ENCODE measurements around the gene CROCC. TPM values are rescaled to one million over a fixed set of nuclear protein-coding genes. Genes with fewer than 3 reads are reported as not detected.
"Not testable (repeated sequence)": the region's sequence is repeated elsewhere in the genome, so short reads cannot be mapped to it uniquely, and the experiment has no call there.

The CROCC gene
- total and polyA plus RNA-seq, 4 donors: 2.9 to 8.3 (median 5.1) TPM

DNA sequence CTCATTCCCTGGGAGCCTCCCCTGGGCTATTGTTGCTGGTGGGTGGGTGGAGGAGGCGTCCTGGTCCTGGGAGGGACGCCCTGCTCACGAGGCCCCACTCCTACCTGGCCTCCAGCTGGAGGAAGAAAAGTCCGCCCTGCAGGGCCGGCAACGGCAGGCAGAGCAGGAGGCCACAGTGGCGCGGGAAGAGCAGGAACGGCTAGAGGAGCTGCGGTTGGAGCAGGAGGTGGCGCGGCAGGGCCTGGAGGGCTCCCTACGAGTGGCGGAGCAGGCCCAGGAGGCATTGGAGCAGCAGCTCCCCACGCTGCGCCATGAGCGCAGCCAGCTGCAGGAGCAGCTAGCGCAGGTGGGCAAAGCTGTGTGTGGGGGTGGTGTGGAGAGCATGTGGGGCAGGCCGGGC, 24.9 kb downstream of the CROCC start:
- Histone ChIP-seq H3K4me3 (ENCODE audit: low read depth in 1 of 3, low read length in 3 of 3) (no peak overlapping the region), H3K36me3 (ENCODE audit: control insufficient read depth in 4 of 4, insufficient read depth in 3 of 4, low read depth in 1 of 4, low read length in 3 of 4) (no peaks in the 10 kb centered on the region), H3K9ac (ENCODE audit: low read depth in 1 of 2, low read length in 2 of 2) (no peak overlapping the region), H3K4me1 (ENCODE audit: control insufficient read depth in 4 of 4, insufficient read depth in 4 of 4, low read length in 3 of 4) (peaks cover 1 to 13% (median 8%) of the 10 kb centered on the region in 4 donors), H3K27me3 (ENCODE audit: control insufficient read depth in 4 of 4, insufficient read depth in 4 of 4, low read length in 3 of 4) (no peaks in the 10 kb centered on the region), H3K27ac (ENCODE audit: low read depth in 1 of 2, low read length in 2 of 2) (no peak overlapping the region), H3K9me3 (ENCODE audit: control insufficient read depth in 4 of 4, low read length in 3 of 4) (no peaks in the 10 kb centered on the region)
- WGBS: 95% methylated on average over 19 of the region's 19 CpGs
- TF ChIP-seq HNF4G (IDR thresholded peaks at IDR 0.05) (no peak), EGR1 (IDR thresholded peaks at IDR 0.05; ENCODE audit: low read depth in 2 of 2) (no peak), HNF4A (conservative IDR thresholded peaks at IDR 0.05) (no peak), JUND (IDR thresholded peaks at IDR 0.05) (no peak), RAD21 (IDR thresholded peaks at IDR 0.05) (no peak), FOXA2 (IDR thresholded peaks at IDR 0.05) (no peak)
- TF ChIP-seq, protein P1, sequence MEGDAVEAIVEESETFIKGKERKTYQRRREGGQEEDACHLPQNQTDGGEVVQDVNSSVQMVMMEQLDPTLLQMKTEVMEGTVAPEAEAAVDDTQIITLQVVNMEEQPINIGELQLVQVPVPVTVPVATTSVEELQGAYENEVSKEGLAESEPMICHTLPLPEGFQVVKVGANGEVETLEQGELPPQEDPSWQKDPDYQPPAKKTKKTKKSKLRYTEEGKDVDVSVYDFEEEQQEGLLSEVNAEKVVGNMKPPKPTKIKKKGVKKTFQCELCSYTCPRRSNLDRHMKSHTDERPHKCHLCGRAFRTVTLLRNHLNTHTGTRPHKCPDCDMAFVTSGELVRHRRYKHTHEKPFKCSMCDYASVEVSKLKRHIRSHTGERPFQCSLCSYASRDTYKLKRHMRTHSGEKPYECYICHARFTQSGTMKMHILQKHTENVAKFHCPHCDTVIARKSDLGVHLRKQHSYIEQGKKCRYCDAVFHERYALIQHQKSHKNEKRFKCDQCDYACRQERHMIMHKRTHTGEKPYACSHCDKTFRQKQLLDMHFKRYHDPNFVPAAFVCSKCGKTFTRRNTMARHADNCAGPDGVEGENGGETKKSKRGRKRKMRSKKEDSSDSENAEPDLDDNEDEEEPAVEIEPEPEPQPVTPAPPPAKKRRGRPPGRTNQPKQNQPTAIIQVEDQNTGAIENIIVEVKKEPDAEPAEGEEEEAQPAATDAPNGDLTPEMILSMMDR (IDR thresholded peaks at IDR 0.05; ENCODE audit: low read depth, low read length, missing input control): no peak
- TF ChIP-seq, protein P2, sequence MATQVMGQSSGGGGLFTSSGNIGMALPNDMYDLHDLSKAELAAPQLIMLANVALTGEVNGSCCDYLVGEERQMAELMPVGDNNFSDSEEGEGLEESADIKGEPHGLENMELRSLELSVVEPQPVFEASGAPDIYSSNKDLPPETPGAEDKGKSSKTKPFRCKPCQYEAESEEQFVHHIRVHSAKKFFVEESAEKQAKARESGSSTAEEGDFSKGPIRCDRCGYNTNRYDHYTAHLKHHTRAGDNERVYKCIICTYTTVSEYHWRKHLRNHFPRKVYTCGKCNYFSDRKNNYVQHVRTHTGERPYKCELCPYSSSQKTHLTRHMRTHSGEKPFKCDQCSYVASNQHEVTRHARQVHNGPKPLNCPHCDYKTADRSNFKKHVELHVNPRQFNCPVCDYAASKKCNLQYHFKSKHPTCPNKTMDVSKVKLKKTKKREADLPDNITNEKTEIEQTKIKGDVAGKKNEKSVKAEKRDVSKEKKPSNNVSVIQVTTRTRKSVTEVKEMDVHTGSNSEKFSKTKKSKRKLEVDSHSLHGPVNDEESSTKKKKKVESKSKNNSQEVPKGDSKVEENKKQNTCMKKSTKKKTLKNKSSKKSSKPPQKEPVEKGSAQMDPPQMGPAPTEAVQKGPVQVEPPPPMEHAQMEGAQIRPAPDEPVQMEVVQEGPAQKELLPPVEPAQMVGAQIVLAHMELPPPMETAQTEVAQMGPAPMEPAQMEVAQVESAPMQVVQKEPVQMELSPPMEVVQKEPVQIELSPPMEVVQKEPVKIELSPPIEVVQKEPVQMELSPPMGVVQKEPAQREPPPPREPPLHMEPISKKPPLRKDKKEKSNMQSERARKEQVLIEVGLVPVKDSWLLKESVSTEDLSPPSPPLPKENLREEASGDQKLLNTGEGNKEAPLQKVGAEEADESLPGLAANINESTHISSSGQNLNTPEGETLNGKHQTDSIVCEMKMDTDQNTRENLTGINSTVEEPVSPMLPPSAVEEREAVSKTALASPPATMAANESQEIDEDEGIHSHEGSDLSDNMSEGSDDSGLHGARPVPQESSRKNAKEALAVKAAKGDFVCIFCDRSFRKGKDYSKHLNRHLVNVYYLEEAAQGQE (IDR thresholded peaks at IDR 0.05): no peak
- no peak for DNase-seq (ENCODE audit: low spot score)

DNA sequence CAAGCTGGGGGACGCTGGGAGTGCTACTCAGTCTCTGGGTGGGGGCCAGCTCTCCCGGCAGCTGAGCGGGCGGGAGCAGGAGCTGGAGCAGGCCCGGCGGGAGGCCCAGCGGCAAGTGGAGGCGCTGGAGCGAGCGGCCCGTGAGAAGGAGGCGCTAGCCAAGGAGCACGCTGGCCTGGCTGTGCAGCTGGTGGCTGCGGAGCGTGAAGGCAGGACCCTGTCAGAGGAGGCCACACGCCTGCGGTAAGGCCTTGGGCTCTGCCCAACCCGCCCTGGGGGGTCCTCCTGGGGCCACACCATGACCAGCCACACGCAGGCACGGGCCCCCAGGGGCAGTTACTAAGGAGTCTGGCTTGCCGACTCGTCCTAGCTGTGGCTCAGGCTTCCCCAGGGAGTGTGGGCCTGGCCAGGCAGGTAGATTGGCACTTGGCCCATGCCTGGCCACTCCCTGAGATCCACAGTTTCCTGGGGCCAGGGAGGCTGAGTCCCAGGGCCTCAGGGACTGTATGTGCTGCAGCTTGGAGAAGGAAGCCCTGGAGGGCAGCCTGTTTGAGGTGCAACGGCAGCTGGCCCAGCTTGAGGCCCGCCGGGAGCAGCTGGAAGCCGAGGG, 26.7 kb downstream of the CROCC start:
- H3K27ac ChIP-seq (ENCODE audit: low read depth in 1 of 2, low read length in 2 of 2): peak overlapping the region; percentile 48 to 60
- DNase-seq (ENCODE audit: low spot score); H3K4me3 ChIP-seq (ENCODE audit: low read depth in 1 of 3, low read length in 3 of 3); H3K9ac ChIP-seq (ENCODE audit: low read depth in 1 of 2, low read length in 2 of 2); H3K27me3 ChIP-seq (ENCODE audit: control insufficient read depth in 4 of 4, insufficient read depth in 4 of 4, low read length in 3 of 4); H3K36me3 ChIP-seq (ENCODE audit: control insufficient read depth in 4 of 4, insufficient read depth in 3 of 4, low read depth in 1 of 4, low read length in 3 of 4); H3K9me3 ChIP-seq (ENCODE audit: control insufficient read depth in 4 of 4, low read length in 3 of 4): not testable (repeated sequence)
- peaks cover 3 to 13% (median 8%) of the 10 kb centered on the region in 4 donors for H3K4me1 ChIP-seq (ENCODE audit: control insufficient read depth in 4 of 4, insufficient read depth in 4 of 4, low read length in 3 of 4)
- 91% methylated on average over 26 of the region's 26 CpGs for WGBS

DNA sequence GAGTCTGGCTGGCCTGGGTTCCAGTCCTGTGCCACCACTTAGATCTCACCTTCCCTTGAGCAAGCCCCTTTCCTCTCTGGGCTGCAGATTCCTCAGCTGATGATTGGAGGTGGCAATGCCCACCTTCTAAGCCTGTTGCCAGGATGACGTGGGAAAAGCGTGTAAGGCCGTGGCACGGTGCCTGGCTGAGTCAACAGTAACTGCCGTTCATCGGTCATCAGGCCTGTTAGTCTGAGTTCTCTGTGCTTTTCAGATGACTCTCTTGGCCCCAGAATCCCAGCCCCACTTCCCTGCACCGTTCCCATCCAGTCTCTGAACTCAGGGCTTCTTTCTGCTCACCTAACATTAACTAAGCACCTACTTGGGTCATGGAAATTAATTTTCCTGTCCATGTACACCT, 27.3 kb downstream of the CROCC start:
- H3K27me3 ChIP-seq (ENCODE audit: control insufficient read depth in 4 of 4, insufficient read depth in 4 of 4, low read length in 3 of 4); DNase-seq (ENCODE audit: low spot score); H3K4me3 ChIP-seq (ENCODE audit: low read depth in 1 of 3, low read length in 3 of 3); H3K9ac ChIP-seq (ENCODE audit: low read depth in 1 of 2, low read length in 2 of 2); H3K36me3 ChIP-seq (ENCODE audit: control insufficient read depth in 4 of 4, insufficient read depth in 3 of 4, low read depth in 1 of 4, low read length in 3 of 4); H3K9me3 ChIP-seq (ENCODE audit: control insufficient read depth in 4 of 4, low read length in 3 of 4): not testable (repeated sequence)
- Histone ChIP-seq H3K27ac (ENCODE audit: low read depth in 1 of 2, low read length in 2 of 2) (peak overlapping the region; percentile 48 to 66), H3K4me1 (ENCODE audit: control insufficient read depth in 4 of 4, insufficient read depth in 4 of 4, low read length in 3 of 4) (peaks cover 3 to 13% (median 8%) of the 10 kb centered on the region in 4 donors)
- TF ChIP-seq FOXA1 (IDR thresholded peaks at IDR 0.05) (peak; percentile 44), FOXA2 (IDR thresholded peaks at IDR 0.05) (peak; percentile 62), JUND (IDR thresholded peaks at IDR 0.05) (peak in 1 of 2 donors; percentile 19)
- WGBS: 30% methylated on average over 7 of the region's 7 CpGs

DNA sequence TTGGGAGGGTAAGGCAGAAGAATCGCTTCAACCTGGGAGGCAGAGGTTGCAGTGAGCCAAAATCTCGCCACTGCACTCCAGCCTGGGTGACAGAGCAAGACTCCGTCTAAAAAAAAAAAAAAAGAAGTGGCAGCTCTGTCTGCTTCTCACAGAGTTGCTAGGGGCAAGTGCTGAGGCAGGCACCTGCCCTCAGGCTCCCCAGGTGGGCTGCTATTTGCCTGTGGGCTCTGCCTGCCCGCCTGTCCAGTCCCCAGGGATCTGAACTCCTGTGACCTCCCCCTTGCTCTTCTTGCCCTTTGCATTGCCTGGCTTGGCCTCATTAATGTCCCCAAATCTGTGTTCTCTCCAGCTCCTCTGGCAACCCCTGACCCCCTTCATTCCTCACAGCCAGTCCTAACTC, 30.6 kb downstream of the CROCC start:
- WGBS: 93% methylated on average over 4 of the region's 4 CpGs
- H3K9ac ChIP-seq (ENCODE audit: low read depth in 1 of 2, low read length in 2 of 2); H3K9me3 ChIP-seq (ENCODE audit: control insufficient read depth in 4 of 4, low read length in 3 of 4); H3K27me3 ChIP-seq (ENCODE audit: control insufficient read depth in 4 of 4, insufficient read depth in 4 of 4, low read length in 3 of 4); DNase-seq (ENCODE audit: low spot score); H3K27ac ChIP-seq (ENCODE audit: low read depth in 1 of 2, low read length in 2 of 2); H3K4me3 ChIP-seq (ENCODE audit: low read depth in 1 of 3, low read length in 3 of 3); H3K36me3 ChIP-seq (ENCODE audit: control insufficient read depth in 4 of 4, insufficient read depth in 3 of 4, low read depth in 1 of 4, low read length in 3 of 4): not testable (repeated sequence)
- peaks cover 3 to 22% (median 14%) of the 10 kb centered on the region in 4 donors for H3K4me1 ChIP-seq (ENCODE audit: control insufficient read depth in 4 of 4, insufficient read depth in 4 of 4, low read length in 3 of 4)
